Measurements from ENCODE around the gene CHST10.

CHST10 gene

GRCh38 chr2:100393362-100393761, 24.1 kb downstream of the CHST10 start:
- Histone ChIP-seq H3K36me3 (ENCODE audit: insufficient read depth, insufficient read length, low read length) (peaks cover 72% of the 10 kb centered on the region), H3K27me3 (ENCODE audit: insufficient read depth, insufficient read length) (no peaks in the 10 kb centered on the region), H3K4me1 (ENCODE audit: insufficient read depth, insufficient read length) (peaks cover 3% of the 10 kb centered on the region), H3K4me3 (ENCODE audit: insufficient read length, low read depth) (no peak overlapping the region), H3K9ac (ENCODE audit: insufficient read length, low read depth) (no peak overlapping the region), H3K9me3 (ENCODE audit: insufficient read depth, low read length) (no peaks in the 10 kb centered on the region)
- DNase-seq (ENCODE audit: low read depth, low spot score), result no peak
- TF ChIP-seq YY1 (IDR thresholded peaks at IDR 0.05; ENCODE audit: insufficient read depth, insufficient read length), result no peak
- no peak for TF ChIP-seq ZNF274 (IDR thresholded peaks at IDR 0.05; ENCODE audit: low read depth, low read length)
- no peak for TF ChIP-seq SUZ12 (IDR thresholded peaks at IDR 0.05; ENCODE audit: extremely low read depth, insufficient read depth, insufficient read length)

- peaks cover 3% of the 10 kb centered on the region for H3K4me1 ChIP-seq (ENCODE audit: insufficient read depth, insufficient read length)
- H3K36me3 ChIP-seq (ENCODE audit: insufficient read depth, insufficient read length, low read length), result peaks cover 67% of the 10 kb centered on the region
- H3K9me3 ChIP-seq (ENCODE audit: insufficient read depth, low read length), result no peaks in the 10 kb centered on the region
- no peak for DNase-seq (ENCODE audit: low read depth, low spot score)
- TF ChIP-seq ZNF274 (IDR thresholded peaks at IDR 0.05; ENCODE audit: low read depth, low read length) (no peak), YY1 (IDR thresholded peaks at IDR 0.05; ENCODE audit: insufficient read depth, insufficient read length) (no peak), SUZ12 (IDR thresholded peaks at IDR 0.05; ENCODE audit: extremely low read depth, insufficient read depth, insufficient read length) (no peak)
- H3K27me3 ChIP-seq (ENCODE audit: insufficient read depth, insufficient read length), result no peaks in the 10 kb centered on the region
- no peak overlapping the region for H3K9ac ChIP-seq (ENCODE audit: insufficient read length, low read depth)
- H3K4me3 ChIP-seq (ENCODE audit: insufficient read length, low read depth), result no peak overlapping the region
Measured at GRCh38 chr2:100392715-100393114, 24.8 kb downstream of the CHST10 start.

DNA sequence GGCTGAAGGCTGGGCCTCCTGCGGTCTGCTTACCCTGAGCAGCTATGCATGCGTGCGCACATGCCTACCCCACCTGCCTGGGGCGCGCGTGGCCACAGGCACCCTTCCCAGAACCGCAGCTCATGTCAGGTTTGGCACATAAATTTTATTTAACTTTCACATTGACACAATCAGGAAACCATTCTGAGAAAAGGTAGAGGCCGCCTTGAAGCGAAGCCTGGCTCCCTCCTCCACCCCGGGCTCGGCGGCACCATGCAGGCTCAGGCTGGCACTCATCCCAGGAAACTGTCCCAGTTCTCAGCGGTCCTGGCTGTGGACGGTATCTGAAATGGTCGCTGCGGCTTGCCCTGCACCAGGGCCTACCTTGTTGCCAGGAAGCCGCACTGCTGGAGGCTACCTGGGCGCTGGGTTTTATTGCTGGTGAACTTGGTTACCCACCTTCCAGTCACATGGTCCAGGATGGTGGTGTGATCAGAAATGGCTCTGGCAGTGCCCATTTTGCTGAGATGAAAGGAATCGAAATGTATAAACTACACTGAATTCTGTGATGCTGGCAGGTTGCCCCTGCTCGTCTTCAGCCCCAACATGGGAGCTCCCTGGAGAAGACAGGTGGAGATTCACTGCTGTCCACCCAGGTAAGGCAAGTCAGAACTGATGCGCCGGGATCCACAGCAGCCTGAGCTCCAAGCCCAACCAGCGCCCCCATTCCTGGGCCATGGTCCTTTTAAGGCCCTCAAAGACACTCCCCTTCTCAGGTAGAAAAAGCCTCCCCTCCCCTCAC, 25.5 kb downstream of the CHST10 start:
- Histone ChIP-seq H3K4me1 (ENCODE audit: insufficient read depth, insufficient read length) (peaks cover 3% of the 10 kb centered on the region), H3K9me3 (ENCODE audit: insufficient read depth, low read length) (no peaks in the 10 kb centered on the region), H3K36me3 (ENCODE audit: insufficient read depth, insufficient read length, low read length) (peaks cover 59% of the 10 kb centered on the region), H3K4me3 (ENCODE audit: insufficient read length, low read depth) (no peak overlapping the region), H3K9ac (ENCODE audit: insufficient read length, low read depth) (no peak overlapping the region), H3K27me3 (ENCODE audit: insufficient read depth, insufficient read length) (no peaks in the 10 kb centered on the region)
- TF ChIP-seq ZNF274 (IDR thresholded peaks at IDR 0.05; ENCODE audit: low read depth, low read length), result no peak
- TF ChIP-seq SUZ12 (IDR thresholded peaks at IDR 0.05; ENCODE audit: extremely low read depth, insufficient read depth, insufficient read length), result no peak
- no peak for TF ChIP-seq YY1 (IDR thresholded peaks at IDR 0.05; ENCODE audit: insufficient read depth, insufficient read length)
- DNase-seq (ENCODE audit: low read depth, low spot score), result no peak

GRCh38 chr2:100390001-100390940, 27.2 kb downstream of the CHST10 start:
- Histone ChIP-seq H3K4me1 (ENCODE audit: insufficient read depth, insufficient read length) (no peaks in the 10 kb centered on the region), H3K4me3 (ENCODE audit: insufficient read length, low read depth) (no peak overlapping the region), H3K27me3 (ENCODE audit: insufficient read depth, insufficient read length) (no peaks in the 10 kb centered on the region), H3K9me3 (ENCODE audit: insufficient read depth, low read length) (no peaks in the 10 kb centered on the region), H3K9ac (ENCODE audit: insufficient read length, low read depth) (no peak overlapping the region), H3K36me3 (ENCODE audit: insufficient read depth, insufficient read length, low read length) (peaks cover 42% of the 10 kb centered on the region)
- DNase-seq (ENCODE audit: low read depth, low spot score), result no peak
- TF ChIP-seq ZNF274 (IDR thresholded peaks at IDR 0.05; ENCODE audit: low read depth, low read length), result no peak

GRCh38 chr2:100388703-100389102, 28.8 kb downstream of the CHST10 start:
- Histone ChIP-seq H3K9ac (ENCODE audit: insufficient read length, low read depth) (no peak overlapping the region), H3K4me3 (ENCODE audit: insufficient read length, low read depth) (no peak overlapping the region), H3K27me3 (ENCODE audit: insufficient read depth, insufficient read length) (no peaks in the 10 kb centered on the region), H3K4me1 (ENCODE audit: insufficient read depth, insufficient read length) (no peaks in the 10 kb centered on the region), H3K36me3 (ENCODE audit: insufficient read depth, insufficient read length, low read length) (peaks cover 28% of the 10 kb centered on the region), H3K9me3 (ENCODE audit: insufficient read depth, low read length) (no peaks in the 10 kb centered on the region)
- TF ChIP-seq YY1 (IDR thresholded peaks at IDR 0.05; ENCODE audit: insufficient read depth, insufficient read length) (no peak), SUZ12 (IDR thresholded peaks at IDR 0.05; ENCODE audit: extremely low read depth, insufficient read depth, insufficient read length) (no peak), ZNF274 (IDR thresholded peaks at IDR 0.05; ENCODE audit: low read depth, low read length) (no peak)
- DNase-seq (ENCODE audit: low read depth, low spot score), result no peak

GRCh38 chr2:100383954-100384353, 33.5 kb downstream of the CHST10 start:
- H3K36me3 ChIP-seq (ENCODE audit: insufficient read depth, insufficient read length, low read length), result no peaks in the 10 kb centered on the region
- DNase-seq (ENCODE audit: low read depth, low spot score), result no peak
- no peak overlapping the region for H3K4me3 ChIP-seq (ENCODE audit: insufficient read length, low read depth)
- TF ChIP-seq ZNF274 (IDR thresholded peaks at IDR 0.05; ENCODE audit: low read depth, low read length) (no peak), SUZ12 (IDR thresholded peaks at IDR 0.05; ENCODE audit: extremely low read depth, insufficient read depth, insufficient read length) (no peak), YY1 (IDR thresholded peaks at IDR 0.05; ENCODE audit: insufficient read depth, insufficient read length) (no peak)
- no peaks in the 10 kb centered on the region for H3K9me3 ChIP-seq (ENCODE audit: insufficient read depth, low read length)
- no peak overlapping the region for H3K9ac ChIP-seq (ENCODE audit: insufficient read length, low read depth)
- no peaks in the 10 kb centered on the region for H3K27me3 ChIP-seq (ENCODE audit: insufficient read depth, insufficient read length)
- no peaks in the 10 kb centered on the region for H3K4me1 ChIP-seq (ENCODE audit: insufficient read depth, insufficient read length)

DNA sequence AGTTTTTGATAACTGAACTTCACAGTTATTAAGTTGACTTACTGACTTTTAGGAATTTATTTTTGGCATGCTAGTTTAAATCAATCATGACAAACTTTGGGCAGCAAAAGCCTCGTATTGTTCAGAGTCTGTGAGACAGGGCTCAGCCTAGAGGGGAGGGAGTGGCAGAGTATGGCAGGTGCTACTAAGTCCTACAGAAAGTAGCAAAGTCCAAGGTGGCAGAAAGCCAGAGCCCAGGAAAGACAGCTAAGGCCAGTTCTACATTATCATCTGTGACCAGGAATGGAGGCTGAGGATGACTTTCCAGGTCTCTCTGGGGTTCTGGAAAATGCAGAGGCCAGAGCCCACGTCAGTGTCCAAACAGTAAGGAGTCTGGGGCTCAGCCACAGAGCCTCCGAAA, 34.2 kb downstream of the CHST10 start:
- TF ChIP-seq ZNF274 (IDR thresholded peaks at IDR 0.05; ENCODE audit: low read depth, low read length) (no peak), SUZ12 (IDR thresholded peaks at IDR 0.05; ENCODE audit: extremely low read depth, insufficient read depth, insufficient read length) (no peak), YY1 (IDR thresholded peaks at IDR 0.05; ENCODE audit: insufficient read depth, insufficient read length) (no peak)
- no peaks in the 10 kb centered on the region for H3K27me3 ChIP-seq (ENCODE audit: insufficient read depth, insufficient read length)
- no peak overlapping the region for H3K4me3 ChIP-seq (ENCODE audit: insufficient read length, low read depth)
- H3K9me3 ChIP-seq (ENCODE audit: insufficient read depth, low read length), result no peaks in the 10 kb centered on the region
- H3K36me3 ChIP-seq (ENCODE audit: insufficient read depth, insufficient read length, low read length), result no peaks in the 10 kb centered on the region
- no peaks in the 10 kb centered on the region for H3K4me1 ChIP-seq (ENCODE audit: insufficient read depth, insufficient read length)
- no peak overlapping the region for H3K9ac ChIP-seq (ENCODE audit: insufficient read length, low read depth)
- DNase-seq (ENCODE audit: low read depth, low spot score), result no peak
